Measurements from ENCODE around the gene SCGB1D1. TPM values are rescaled to one million over a fixed set of nuclear protein-coding genes. Genes with fewer than 3 reads are reported as not detected.
A peak's percentile ranks its signal among the peaks of the same experiment; 100 is the strongest.
"Not testable (repeated sequence)": the region's sequence is repeated elsewhere in the genome, so short reads cannot be mapped to it uniquely, and the experiment has no call there.

SCGB1D1 gene
- total RNA-seq, 1 donor from 2014 or later, result not detected

DNA sequence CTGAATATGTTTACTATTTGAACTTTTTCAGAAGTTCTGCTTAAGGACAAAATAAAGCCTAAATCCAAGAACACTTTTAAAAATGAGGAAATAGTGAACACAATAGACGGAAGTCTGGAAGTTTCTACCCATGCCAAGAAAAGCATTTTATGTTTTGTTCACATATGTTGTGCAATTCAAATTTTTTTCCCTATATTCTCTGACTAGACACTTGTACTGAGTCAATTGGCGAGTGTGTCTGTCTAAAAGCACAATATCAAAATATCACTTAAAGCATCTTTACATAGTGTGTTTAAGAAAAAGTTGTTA lies 37.0 kb upstream of the SCGB1D1 start:
- DNase-seq (no peak), ATAC-seq (ENCODE audit: poor library complexity) (no peak)
- intact Hi-C loops (cut with DNase I), result no loop called here

DNA sequence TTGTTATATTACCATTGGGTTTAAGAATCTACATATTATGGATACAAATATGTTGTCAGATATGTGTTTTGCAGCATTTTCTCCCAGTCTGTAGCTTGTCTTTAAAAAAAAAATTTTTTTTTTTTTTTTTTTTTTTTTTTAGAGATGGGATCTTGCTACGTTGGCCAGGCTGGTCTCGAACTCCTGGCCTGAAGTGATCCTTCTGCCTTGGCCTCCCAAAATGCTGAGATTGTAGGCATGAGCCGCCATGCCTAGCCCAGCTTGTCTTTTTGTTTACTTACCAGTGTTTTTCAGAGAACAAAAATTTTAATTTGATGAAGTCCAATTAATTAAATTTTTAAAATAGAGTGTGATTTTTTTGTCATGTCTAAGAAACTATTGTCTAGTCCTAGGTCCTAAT lies 36.4 kb upstream of the SCGB1D1 start:
- intact Hi-C loops (cut with DNase I), result no loop called here

DNA sequence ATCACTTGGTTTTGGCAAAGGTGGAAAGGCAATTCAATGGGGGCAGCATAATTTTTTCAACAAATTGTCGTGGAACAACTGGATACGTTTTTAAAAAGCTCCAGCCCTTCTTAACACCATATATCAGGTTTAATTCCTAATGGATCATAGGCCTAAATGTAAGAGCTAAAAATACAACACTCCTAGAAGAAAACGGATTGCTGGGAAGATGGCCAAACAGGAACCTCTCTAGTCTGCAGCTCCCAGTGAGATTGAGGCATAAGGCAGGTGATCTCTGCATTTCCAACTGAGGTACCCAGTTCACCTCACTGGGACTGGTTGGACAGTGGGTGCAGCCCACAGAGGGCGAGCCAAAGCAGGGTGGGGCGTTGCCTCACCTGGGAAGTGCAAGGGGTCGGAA lies 32.4 kb upstream of the SCGB1D1 start:
- DNase-seq (no peak), ATAC-seq (ENCODE audit: poor library complexity) (peak; percentile 58)
- intact Hi-C loops (cut with DNase I), result no loop called here

More for the DNA sequence above, 36.4 kb upstream of the SCGB1D1 start:
- DNase-seq, result no peak
- no peak for ATAC-seq (ENCODE audit: poor library complexity)

DNA sequence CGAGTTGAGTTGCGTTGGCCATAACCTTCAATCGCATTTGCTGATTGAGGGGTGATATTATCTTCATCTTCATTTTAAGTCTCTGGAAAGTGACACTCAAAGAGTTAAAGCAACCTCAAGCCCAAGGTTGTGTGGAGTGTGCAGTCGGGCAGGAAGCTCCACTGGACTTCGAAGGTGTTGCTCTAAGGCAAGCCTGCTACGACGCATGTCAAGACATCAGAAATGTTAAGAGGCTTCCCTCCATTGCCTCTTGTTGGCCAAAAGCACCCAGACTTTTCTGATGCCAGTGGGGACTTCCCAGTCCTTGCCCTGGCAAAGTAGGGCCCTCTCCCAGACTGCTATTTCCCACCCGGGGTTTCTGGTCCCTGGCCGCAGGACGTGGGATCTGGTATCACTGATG lies 23.6 kb upstream of the SCGB1D1 start:
- intact Hi-C loops (cut with DNase I), result no loop called here
- DNase-seq (no peak), ATAC-seq (ENCODE audit: poor library complexity) (no peak)

DNA sequence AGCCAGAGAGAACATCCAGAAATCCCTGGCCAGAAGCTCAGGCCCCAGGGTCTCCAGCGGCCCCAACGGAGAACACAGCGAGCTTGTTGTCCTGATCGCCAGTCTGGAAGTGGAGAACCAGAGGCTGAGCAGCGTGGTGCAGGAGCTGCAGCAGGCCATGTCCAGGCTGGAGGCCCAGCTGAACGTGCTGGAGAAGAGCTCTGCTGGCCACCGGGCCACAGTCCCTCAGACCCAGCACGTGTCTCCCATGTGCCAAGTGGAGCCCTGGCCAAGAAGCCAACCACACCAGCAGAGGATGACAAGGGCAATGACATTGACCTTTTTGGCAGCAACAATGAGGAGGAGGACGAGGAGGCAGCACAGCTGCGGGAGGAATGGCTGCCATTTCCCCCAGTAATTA lies 20.6 kb upstream of the SCGB1D1 start:
- peak; percentile 76 for ATAC-seq (ENCODE audit: poor library complexity)
- intact Hi-C loops (cut with DNase I), result no loop called here
- peak; percentile 62 for DNase-seq

DNA sequence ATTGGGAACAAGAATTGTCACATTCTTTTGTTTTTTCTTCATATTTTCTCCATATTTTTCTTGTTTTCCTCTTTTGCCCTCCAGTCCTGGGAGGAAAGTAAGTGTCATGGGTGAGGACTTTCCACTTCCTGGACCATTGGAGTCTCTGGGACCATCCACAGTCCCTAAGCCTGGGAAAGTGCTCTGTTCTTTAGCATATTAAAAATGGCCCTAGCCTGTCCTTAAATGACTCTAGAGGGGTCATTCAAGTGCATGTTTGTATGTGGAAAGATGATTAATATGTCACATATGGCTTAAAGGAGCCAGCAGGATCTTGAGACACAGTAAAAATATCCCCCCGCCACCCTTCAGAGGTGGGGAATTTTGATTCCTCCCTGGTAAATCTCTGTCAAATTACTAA lies 20.1 kb upstream of the SCGB1D1 start:
- peak; percentile 59 for ATAC-seq (ENCODE audit: poor library complexity)
- intact Hi-C loops (cut with DNase I), result loop anchor here (5.0 kb wide), 1 partner anchor 142 kb away; no protein-coding TSS in a partner anchor
- DNase-seq, result no peak

DNA sequence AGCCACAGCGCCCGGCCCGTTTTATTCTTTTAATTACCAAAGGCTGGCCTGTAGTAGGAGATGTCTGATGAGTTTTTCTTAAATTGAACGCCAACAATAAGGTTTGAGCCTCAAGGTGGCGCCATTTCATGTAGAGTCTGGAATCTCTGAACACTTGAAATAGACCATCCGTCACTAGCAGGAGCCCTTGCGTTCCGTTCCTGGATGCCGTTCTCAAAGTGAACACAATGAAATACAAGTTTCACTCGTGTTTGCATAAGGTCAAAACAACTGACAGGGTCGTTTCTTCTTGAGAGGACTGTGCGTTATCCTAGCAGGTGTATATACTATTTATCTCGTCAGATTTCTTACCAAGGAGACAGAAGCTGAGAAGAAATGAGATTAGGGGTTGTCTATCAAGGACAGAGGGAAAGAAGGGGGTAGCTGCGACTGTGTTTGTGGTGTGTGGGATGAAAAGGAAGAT lies 18.7 kb upstream of the SCGB1D1 start:
- intact Hi-C loops (cut with DNase I), result loop anchor here (5.0 kb wide), 1 partner anchor 141 kb away; no protein-coding TSS in a partner anchor
- DNase-seq, result peak; percentile 76
- ATAC-seq (ENCODE audit: poor library complexity), result peak; percentile 80

DNA sequence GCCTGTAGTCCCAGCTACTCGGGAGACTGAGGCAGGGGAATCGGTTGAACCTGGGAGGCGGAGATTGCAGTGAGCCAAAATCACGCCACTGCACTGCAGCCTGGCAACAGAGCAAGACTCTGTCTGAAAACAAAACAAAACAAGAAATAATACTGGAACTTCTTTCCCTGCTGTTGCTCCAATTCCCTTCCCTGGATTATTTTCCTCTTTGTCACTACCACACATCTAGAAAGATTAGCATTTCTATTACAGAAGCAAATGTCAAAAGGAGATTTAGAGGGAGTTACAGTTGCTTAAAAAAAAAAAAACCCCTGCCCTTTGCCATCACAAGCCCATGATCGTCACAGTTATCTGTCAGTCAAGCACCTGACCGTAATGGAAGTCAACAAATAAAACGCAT lies 17.7 kb upstream of the SCGB1D1 start:
- ATAC-seq (ENCODE audit: poor library complexity) (no peak), DNase-seq (no peak)
- intact Hi-C loops (cut with DNase I), result loop anchor here (5.0 kb wide), 1 partner anchor 140 kb away; no protein-coding TSS in a partner anchor

DNA sequence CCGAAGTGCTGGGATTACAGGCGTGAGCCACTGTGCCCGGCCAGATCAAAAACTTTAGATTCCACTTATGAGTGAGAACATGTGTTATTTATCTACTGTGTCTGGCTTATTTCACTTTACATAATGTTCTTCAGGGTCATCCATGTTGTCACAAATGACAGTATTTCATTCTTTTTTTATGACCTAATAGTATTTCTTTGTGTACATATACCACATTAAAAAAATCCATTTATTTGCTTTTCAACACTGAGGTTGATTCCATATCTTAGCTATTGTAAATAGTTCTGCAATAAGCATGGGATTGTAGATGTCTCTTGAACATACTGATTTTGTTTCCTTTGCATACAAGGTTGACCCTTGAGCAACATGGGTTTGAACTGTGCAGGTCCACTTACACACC lies 13.2 kb upstream of the SCGB1D1 start:
- ATAC-seq (ENCODE audit: poor library complexity), result no peak
- intact Hi-C loops (cut with DNase I), result no loop called here
- no peak for DNase-seq

DNA sequence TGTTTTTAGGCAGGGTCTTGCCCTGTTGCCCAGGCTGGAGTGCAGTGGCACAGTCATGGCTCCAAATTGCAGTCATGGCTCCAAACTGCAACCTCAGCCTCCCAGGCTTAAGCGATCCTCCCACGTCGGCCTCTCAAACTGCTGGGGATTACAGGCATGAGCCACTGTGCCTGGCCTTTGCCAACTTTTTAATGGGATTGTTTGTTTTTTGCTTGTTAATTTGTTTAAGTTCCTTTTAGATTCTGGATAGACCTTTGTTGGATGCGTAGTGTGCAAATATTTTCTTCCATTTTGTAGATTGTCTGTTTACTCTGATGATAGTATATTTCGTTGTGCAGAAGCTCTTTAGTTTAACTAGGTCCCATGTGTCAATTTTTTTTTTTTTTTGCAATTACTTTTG lies 10.0 kb upstream of the SCGB1D1 start:
- intact Hi-C loops (cut with DNase I), result no loop called here
- DNase-seq, result no peak
- no peak for ATAC-seq (ENCODE audit: poor library complexity)

DNA sequence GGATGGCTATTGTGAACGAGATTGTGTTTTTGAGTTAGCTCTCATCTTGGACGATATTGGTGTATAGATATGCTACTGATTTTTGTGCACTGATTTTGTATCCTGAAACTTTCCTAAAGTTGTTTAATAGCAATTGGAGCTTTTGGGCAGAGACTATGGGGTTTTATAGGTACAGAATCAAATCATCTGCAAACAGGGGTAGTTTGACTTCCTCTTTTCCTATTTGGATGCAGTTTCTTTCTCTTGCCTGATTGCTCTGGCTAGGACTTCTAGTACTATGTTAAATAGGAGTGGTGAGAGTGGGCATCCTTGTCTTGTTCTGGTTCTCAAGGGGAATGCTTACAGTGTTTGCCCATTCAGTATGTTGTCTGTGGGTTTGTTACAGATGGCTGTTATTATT lies 8.9 kb upstream of the SCGB1D1 start:
- DNase-seq, result no peak
- intact Hi-C loops (cut with DNase I), result no loop called here
- no peak for ATAC-seq (ENCODE audit: poor library complexity)

DNA sequence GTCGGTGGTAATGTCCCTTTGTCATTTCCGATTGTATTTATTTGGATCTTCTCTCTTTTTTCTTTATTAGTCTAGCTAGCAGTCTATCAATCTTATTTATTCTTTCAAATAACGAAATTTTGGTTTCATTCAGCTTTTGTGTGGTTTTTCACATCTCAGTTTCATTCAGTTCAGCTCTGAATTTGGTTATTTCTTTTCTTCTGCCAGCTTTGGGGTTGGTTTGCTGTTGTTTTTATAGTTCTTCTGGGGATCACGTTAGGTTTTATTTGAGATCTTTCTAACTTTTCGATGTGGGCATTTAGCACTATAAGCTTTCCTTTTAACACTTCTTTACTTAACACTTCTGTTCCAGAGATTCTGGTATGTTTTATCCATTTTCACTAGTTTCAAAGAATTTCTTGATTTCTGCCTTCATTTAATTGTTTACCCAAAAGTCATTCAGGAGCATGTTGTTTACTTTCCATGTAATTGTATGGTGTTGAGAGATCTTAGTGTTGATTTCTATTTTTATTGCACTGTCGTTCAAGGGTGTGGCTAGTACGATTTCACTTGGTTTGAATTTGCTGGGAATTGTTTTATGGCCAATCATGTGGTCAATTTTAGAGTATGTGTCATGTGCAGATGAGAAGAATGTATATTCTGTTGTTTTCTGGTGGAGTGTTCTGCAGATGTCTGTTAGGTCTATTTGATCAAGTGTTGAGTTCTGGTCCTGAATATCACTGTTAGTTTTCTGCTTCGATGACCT lies 7.7 kb upstream of the SCGB1D1 start:
- DNase-seq (no peak), ATAC-seq (ENCODE audit: poor library complexity) (no peak)
- intact Hi-C loops (cut with DNase I), result no loop called here

DNA sequence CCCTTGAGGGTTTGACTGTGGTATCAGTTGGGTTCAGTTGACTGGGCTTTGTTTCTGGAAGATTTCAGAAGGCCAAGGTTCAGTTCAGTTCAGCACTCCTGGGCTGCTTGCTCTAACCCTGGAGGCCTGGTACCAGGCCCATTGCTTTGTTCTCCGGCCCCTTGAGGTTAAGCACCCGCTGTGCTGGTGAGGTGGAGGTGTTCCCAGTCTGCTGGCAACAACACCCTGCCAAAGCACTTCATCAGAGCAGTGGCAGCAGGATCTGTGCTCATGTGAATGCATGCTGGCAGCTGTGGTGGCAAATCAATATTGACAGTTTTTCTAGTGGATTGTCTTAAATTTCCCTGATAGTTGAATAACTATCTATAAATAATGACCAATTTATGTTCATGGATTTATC lies 3.8 kb upstream of the SCGB1D1 start:
- ATAC-seq (ENCODE audit: poor library complexity), result peak; percentile 96
- peak; percentile 62 for DNase-seq

DNA sequence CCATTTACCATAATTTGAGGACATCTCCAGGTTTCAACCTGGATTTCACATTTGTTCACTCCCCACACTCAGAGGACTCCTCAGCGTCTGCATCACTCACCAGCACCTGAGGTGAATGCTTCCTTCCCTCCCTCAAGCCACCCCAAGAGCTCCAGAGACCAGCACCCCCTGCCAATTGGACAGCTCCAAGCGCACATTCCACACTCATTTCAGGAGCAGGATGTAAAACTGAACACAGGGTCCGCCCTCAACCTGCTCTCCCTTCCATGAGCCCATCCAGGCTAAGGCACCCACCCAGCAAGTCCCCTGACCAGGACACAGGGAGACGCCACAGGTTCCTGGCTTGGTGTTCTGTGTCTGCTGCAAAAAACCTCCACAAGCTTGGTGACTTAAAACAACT lies 3.9 kb downstream of the SCGB1D1 start:
- ATAC-seq (ENCODE audit: poor library complexity), result no peak
- intact Hi-C loops (cut with DNase I), result no loop called here
- no peak for DNase-seq

More for the DNA sequence above, 3.8 kb upstream of the SCGB1D1 start:
- intact Hi-C loops (cut with DNase I), result no loop called here

DNA sequence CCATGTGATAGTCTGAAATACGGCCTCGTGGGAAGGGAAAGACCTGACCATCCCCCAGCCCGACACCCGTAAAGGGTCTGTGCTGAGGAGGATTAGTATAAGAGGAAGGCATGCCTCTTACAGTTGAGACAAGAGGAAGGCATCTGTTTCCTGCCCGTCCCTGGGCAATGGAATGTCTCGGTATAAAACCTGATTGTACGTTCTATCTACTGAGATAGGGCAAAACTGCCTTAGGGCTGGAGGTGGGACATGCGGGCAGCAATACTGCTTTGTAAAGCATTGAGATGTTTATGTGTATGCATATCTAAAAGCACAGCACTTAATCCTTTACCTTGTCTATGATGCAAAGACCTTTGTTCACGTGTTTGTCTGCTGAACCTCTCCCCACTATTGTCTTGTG lies 5.0 kb downstream of the SCGB1D1 start:
- intact Hi-C loops (cut with DNase I); DNase-seq; ATAC-seq (ENCODE audit: poor library complexity): not testable (repeated sequence)

DNA sequence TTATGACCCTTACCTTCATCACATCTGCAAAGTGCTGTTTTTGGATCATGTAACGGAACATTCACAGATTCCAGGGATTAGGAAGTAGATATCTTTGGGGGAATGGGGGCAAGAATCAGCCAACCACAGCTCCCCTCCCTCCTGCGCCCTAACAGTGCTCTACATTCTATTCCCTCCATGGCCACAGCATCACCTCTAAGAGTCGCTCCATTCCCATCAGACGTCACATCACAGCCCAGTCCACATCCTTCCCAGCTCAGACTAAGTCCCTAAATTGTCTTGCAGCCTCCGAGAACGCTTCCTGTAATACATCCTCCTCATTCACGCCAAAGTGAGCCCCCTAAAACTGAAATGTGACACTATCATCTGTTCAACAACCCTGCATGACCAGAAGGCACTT lies 5.9 kb downstream of the SCGB1D1 start:
- intact Hi-C loops (cut with DNase I), result no loop called here
- ATAC-seq (ENCODE audit: poor library complexity) (no peak), DNase-seq (no peak)

DNA sequence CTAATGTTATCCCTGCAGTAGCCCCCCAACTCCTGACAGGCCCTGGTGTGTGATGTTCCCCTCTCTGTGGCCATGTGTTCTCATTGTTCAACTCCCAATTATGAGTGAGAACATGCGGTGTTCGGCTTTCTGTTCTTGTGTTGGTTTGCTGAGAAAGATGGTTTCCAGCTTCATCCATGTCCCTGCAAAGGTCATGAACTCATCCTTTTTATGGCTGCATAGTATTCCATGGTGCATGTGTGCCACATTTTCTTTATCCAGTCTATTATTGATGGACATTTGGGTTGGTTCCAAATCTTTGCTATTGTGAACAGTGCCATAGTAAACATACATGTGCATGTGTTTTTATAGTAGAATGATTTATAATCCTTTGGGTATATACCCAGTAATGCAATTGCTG lies 7.4 kb downstream of the SCGB1D1 start:
- intact Hi-C loops (cut with DNase I); DNase-seq; ATAC-seq (ENCODE audit: poor library complexity): not testable (repeated sequence)

DNA sequence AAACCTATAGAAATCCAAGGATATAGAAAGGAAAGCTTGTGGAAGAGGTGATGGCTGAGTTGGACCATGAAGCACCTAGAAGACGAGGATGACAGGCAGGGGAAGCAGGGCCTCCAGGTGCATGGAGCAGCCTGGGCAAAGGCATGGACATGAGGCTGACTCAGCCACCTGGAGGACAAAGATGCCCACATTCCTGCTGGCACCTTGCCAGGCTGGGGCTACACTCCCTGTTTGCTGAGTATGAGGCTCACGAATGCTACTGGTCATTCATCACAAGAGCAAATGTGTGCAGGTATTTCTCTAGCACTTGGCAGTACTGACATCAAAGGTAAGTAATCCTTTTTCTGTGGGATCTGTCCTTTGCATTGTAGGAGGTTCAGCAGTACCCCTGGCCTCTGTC lies 11.4 kb downstream of the SCGB1D1 start:
- no peak for ATAC-seq (ENCODE audit: poor library complexity)
- intact Hi-C loops (cut with DNase I), result no loop called here
- no peak for DNase-seq

DNA sequence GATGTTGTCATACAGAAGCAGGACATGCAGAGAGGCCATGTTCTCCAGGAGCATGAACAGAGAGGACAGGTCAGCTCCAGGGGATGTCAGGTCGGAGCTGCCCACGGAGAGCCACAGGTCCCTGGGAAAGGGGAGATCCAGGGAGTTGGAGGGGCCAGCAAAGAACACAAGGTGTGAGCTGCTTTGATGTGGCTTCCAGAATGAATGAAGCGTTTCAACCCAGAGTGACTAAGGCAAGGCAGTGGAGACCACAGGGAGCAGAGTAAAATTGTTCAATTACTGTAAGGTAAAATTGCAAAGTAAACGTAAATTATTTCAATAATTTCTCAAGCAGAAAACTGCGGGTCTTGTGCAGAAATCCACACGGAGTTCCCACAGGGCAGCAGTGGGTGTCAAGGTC lies 12.9 kb downstream of the SCGB1D1 start:
- ATAC-seq (ENCODE audit: poor library complexity) (no peak), DNase-seq (no peak)
- intact Hi-C loops (cut with DNase I), result no loop called here

DNA sequence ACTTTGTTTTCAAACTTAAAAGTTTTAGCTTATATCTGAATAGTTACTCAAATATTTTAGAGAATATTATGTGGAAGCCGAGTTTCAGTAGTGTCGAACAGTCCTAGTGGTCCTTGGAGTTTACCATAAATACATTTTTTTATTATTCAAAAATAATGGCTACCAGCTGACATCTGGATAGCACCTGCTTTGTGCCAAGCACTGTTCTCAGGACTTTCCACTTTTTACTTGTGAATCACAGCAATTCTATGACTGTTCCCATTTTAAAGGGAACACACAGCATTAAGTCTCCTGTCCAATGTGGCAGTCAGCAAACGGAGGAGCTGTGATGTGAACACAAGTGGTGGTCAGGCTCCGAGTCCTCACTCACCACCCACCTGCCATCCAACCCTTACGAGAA lies 14.4 kb downstream of the SCGB1D1 start:
- ATAC-seq (ENCODE audit: poor library complexity) (no peak), DNase-seq (no peak)
- intact Hi-C loops (cut with DNase I), result no loop called here

DNA sequence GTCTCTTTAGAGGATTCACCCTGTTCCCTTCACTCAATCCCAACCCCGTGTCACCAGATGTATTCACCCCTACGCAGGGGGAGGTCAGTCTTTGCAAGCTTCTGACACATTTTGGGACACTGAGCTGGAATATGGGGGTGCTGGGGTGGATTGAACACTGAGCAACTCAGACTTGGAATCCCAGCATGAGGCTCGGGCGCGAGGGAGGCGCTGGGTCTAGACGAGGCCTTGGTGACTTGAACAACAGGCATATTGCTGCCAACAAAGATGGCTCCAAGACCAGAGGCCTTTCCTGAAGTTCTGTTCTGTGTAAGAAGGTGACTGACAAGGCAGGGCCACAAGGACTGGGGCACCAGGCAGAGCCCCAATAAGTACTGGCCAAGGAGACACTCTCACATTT lies 15.4 kb downstream of the SCGB1D1 start:
- intact Hi-C loops (cut with DNase I), result no loop called here

More for the DNA sequence above, 15.4 kb downstream of the SCGB1D1 start:
- no peak for ATAC-seq (ENCODE audit: poor library complexity)
- no peak for DNase-seq
